Ascending aorta (tissue), 2 donors: ENCODE results near the gene AKTIP. TPM values are rescaled to one million over a fixed set of nuclear protein-coding genes. Genes with fewer than 3 reads are reported as not detected.
"Not testable (repeated sequence)": the region's sequence is repeated elsewhere in the genome, so short reads cannot be mapped to it uniquely, and the experiment has no call there.

ENCODE experiments used
- DNase-seq, 2 donors: peaks; one replicate each; pipeline ENCODE4 v3.0.0-alpha.2; 2019; ENCODE audit warnings: low spot score in 2 of 2
- H3K27ac ChIP-seq, 2 donors: fragments of 200-600 bp; sonication (generic); one replicate each; pipeline ENCODE4 v1.5.1; 2016 to 2017; ENCODE audit warnings: mild to moderate bottlenecking in 1 of 2
- H3K27me3 ChIP-seq: fragments of 200-600 bp; sonication (generic); one replicate; pipeline ENCODE4 v1.5.1; 2017
- H3K36me3 ChIP-seq, 2 donors: fragments of 200-600 bp; sonication (generic); one replicate each; pipeline ENCODE4 v1.5.1; 2016
- H3K4me1 ChIP-seq, 2 donors: fragments of 200-600 bp; sonication (generic); one replicate each; pipeline ENCODE4 v1.5.1; 2016 to 2017; ENCODE audit warnings: mild to moderate bottlenecking in 1 of 2
- H3K4me3 ChIP-seq, 2 donors: fragments of 200-600 bp; sonication (generic); one replicate each; pipeline ENCODE4 v1.5.1; 2016 to 2017; ENCODE audit warnings: mild to moderate bottlenecking in 1 of 2
- H3K9me3 ChIP-seq, 2 donors: fragments of 200-600 bp; sonication (generic); one replicate each; pipeline ENCODE4 v1.5.1; 2016
- intact Hi-C: fragments of 100-400 bp; cut with DNase I; formaldehyde crosslinking; loops from one replicate; pipeline ENCODE4 v1.15.1; 2023
- total RNA-seq: library from RNA; depleted of rRNA; stranded (reverse); fragments of >200 nt; gene quantifications from one replicate; pipeline ENCODE4 v1.1.0, GENCODE V29; 2016
- TF ChIP-seq, protein P1 (sequence below), 3 experiments: fragments of 200-600 bp in 2 of 3; fragments of 450-650 bp in 1 of 3; sonication (generic) in 2 of 3; IDR thresholded peaks; one replicate each; pipeline ENCODE4 v1.5.1; 2016 to 2019; ENCODE audit warnings: antibody characterized with exemption in 3 of 3, mild to moderate bottlenecking in 1 of 3, moderate library complexity in 1 of 3

AKTIP gene
- total RNA-seq, 1 donor from 2014 or later = 58.0 TPM

DNA sequence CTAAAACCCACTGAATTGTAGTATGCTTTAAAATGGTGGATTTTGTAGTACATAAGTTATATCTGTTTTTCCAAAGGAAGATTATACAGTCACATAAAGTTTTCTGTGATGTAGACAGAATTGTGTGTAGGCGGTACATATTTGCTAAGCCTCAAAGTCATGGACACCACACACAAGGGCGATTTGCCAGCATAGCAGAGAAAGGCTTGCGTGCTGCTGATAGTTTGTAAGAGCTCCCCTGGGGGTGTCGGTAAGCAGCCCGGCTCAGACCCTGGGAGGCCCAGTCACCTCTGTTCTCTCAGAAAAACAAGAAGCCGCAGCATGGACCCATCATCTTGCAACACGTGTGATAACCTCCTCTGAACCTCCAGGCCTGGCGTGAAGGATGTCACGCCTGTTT lies 38.3 kb upstream of the AKTIP start:
- intact Hi-C loops = no loop called here

DNA sequence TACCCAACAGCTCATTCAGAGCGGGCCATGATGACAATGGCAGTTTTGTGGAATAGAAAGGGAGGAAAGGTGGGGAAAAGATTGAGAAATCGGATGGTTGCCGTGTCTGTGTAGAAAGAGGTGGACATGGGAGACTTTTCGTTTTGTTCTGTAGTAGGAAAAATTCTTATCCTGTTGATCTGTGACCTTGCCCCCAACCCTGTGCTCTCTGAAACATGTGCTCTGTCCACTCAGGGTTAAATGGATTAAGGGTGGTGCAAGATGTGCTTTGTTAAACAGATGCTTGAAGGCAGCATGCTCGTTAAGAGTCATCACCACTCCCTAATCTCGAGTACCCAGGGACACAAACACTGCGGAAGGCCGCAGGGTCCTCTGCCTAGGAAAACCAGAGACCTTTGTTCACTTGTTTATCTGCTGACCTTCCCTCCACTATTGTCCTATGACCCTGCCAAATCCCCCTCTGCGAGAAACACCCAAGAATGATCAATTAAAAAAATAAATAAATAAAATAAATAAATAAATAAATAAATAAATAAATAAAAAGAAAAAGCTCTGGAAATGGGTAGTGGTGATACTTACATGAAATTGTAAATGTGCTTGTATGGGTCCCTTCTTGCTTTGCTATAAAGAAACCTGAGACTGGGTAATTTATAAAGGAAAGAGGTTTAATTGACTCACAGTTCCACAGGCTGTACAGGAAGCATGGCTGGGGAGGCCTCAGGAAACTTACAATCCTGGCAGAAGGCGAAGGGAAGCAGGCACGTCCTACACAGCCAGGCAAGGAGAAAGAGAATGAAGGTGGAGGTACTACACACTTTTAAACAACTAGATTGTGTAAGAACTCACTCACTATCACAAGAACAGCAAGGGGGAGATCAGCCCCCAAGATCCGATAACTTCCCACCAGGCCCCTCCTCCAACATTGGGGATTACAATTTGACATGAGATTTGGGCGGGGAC lies 37.0 kb upstream of the AKTIP start:
- H3K4me1 ChIP-seq, H3K27ac ChIP-seq, H3K36me3 ChIP-seq, H3K27me3 ChIP-seq, H3K4me3 ChIP-seq, H3K9me3 ChIP-seq, DNase-seq, intact Hi-C loops: not testable (repeated sequence)

More for the DNA sequence above, 38.3 kb upstream of the AKTIP start:
- TF ChIP-seq, protein P1, sequence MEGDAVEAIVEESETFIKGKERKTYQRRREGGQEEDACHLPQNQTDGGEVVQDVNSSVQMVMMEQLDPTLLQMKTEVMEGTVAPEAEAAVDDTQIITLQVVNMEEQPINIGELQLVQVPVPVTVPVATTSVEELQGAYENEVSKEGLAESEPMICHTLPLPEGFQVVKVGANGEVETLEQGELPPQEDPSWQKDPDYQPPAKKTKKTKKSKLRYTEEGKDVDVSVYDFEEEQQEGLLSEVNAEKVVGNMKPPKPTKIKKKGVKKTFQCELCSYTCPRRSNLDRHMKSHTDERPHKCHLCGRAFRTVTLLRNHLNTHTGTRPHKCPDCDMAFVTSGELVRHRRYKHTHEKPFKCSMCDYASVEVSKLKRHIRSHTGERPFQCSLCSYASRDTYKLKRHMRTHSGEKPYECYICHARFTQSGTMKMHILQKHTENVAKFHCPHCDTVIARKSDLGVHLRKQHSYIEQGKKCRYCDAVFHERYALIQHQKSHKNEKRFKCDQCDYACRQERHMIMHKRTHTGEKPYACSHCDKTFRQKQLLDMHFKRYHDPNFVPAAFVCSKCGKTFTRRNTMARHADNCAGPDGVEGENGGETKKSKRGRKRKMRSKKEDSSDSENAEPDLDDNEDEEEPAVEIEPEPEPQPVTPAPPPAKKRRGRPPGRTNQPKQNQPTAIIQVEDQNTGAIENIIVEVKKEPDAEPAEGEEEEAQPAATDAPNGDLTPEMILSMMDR (IDR thresholded peaks at IDR 0.05) = no peak
- H3K4me3 ChIP-seq = no peak overlapping the region
- H3K4me1 ChIP-seq = no peaks in the 10 kb centered on the region
- no peak overlapping the region for H3K27ac ChIP-seq
- H3K9me3 ChIP-seq = no peaks in the 10 kb centered on the region
- no peaks in the 10 kb centered on the region for H3K27me3 ChIP-seq
- no peak for DNase-seq
- no peaks in the 10 kb centered on the region for H3K36me3 ChIP-seq

DNA sequence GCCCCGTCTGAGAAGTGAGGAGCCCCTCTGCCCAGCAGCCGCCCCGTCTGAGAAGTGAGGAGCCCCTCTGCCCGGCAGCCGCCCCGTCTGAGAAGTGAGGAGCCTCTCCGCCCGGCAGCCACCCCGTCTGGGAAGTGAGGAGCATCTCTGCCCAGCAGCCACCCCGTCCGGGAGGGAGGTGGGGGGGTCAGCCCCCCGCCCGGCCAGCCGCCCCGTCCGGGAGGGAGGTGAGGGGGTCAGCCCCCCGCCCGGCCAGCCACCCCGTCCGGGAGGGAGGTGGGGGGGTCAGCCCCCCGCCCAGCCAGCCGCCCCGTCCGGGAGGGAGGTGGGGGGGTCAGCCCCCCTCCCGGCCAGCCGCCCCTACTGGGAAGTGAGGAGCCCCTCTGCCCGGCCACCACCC lies 36.3 kb upstream of the AKTIP start:
- H3K4me3 ChIP-seq, H3K4me1 ChIP-seq, H3K27ac ChIP-seq, H3K36me3 ChIP-seq, DNase-seq, intact Hi-C loops, H3K27me3 ChIP-seq, H3K9me3 ChIP-seq: not testable (repeated sequence)

DNA sequence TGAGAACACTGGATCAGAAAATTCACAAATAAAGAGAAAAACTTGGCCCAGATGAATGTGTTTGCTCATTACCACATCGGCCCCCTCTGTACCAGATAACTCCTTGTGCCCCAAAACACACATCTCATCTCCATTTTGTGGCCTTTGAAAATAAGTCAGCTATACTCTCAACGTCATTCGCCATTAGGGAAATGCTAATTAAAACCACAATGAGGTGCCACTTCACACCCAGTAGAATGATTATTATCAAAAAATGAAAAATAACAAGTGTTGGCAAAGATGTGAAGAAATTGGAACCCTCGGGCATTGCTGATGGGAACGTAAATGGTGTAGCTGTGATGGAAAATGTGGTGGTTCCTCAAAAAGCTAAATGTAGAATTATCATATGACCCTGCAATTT lies 34.6 kb upstream of the AKTIP start:
- Histone ChIP-seq H3K27ac (no peak overlapping the region), H3K27me3 (no peaks in the 10 kb centered on the region), H3K36me3 (no peaks in the 10 kb centered on the region), H3K4me1 (no peaks in the 10 kb centered on the region), H3K9me3 (no peaks in the 10 kb centered on the region), H3K4me3 (no peak overlapping the region)
- intact Hi-C loops = no loop called here
- DNase-seq = no peak
- TF ChIP-seq, protein P1 (IDR thresholded peaks at IDR 0.05) = no peak

DNA sequence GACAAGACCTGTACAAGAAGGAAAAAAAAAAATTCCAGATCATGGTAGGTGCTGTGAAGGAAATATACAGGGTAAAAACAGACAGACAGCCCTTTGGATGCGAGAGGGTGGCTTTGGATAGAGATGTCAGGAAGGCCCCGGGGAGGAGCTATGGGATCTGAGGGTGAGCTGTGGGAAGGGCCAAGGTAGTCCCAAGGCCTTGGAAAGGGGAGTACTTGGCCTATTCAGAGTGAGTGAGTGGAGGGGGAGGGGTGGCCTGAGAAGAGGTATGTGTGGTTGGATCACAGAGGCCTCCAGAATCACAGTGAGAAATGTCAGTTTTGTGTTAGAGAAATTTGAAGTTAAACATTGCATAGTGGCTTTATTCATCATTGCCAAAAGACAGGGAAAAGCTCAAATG lies 31.2 kb upstream of the AKTIP start:
- no peak for DNase-seq
- Histone ChIP-seq H3K9me3 (no peaks in the 10 kb centered on the region), H3K27ac (no peak overlapping the region), H3K4me1 (no peaks in the 10 kb centered on the region), H3K27me3 (no peaks in the 10 kb centered on the region), H3K36me3 (no peaks in the 10 kb centered on the region), H3K4me3 (no peak overlapping the region)
- intact Hi-C loops = no loop called here
- TF ChIP-seq, protein P1 (IDR thresholded peaks at IDR 0.05) = no peak

DNA sequence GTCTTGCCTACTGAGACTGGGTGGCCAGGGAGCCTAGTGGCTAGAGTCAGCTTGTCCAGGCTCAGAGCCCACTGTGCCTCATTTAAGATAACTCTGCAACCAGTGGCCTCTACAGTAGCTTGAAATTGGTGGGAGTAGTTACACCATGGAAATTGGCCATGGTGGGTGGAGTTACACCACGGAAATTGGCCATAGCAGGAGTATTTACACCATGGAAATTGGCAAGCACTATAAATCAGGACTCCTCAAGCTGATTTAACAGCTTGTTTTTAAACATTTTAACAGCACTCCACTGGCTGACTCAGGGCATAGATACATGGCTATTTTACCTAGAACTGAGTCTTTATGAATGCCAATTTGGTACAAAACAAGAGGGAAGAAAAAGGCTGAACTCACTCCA lies 27.7 kb upstream of the AKTIP start:
- Histone ChIP-seq H3K9me3 (no peaks in the 10 kb centered on the region), H3K27me3 (no peaks in the 10 kb centered on the region), H3K36me3 (no peaks in the 10 kb centered on the region), H3K27ac (no peak overlapping the region), H3K4me3 (no peak overlapping the region), H3K4me1 (no peaks in the 10 kb centered on the region)
- TF ChIP-seq, protein P1 (IDR thresholded peaks at IDR 0.05) = no peak
- intact Hi-C loops = no loop called here
- no peak for DNase-seq
